Astrocyte of the cerebellum (primary cell): ENCODE measurements around the gene CFAP210.
"Not testable (repeated sequence)": the region's sequence is repeated elsewhere in the genome, so short reads cannot be mapped to it uniquely, and the experiment has no call there.

ENCODE experiments used
- DNase-seq: peaks from one replicate; pipeline ENCODE4 v3.0.0-alpha.2; 2011; ENCODE audit warnings: low read depth
- H3K4me3 ChIP-seq: 2 replicates; pipeline ENCODE4 v1.5.1; 2011; ENCODE audit warnings: mild to moderate bottlenecking, low read depth, low read length, moderate library complexity
- in situ Hi-C: cut with HindIII; loops from 2 replicates; pipeline ENCODE4 v1.10.0; 2017; ENCODE audit warnings: low sequenced_read_pairs
- TF ChIP-seq, protein P1 (sequence below): IDR thresholded peaks from 2 replicates; pipeline ENCODE4 v1.5.1; 2012; ENCODE audit warnings: low read length, low read depth, moderate library complexity, mild to moderate bottlenecking; ENCODE audit errors: missing control alignments

CFAP210 gene

DNA sequence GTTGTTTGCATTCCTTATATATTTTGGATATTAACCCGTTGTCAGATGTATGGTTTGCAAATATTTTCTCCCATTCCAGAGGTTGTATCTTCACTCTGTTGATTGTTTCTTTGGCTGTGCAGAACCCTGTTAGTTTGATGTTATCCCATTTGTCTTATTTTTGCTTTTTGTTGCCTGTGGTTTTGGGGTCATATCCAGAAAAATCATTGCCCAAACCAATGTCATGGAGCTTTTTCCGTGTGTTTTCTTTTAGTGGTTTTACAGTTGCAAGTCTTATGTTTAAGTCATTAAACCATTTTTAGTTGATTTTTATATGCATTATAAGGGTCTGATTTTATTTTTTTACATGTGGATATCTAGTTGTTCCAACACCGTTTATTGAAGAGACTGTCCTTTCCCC, 74.3 kb downstream of the CFAP210 start:
- in situ Hi-C loops, result no loop called here
- TF ChIP-seq, protein P1, sequence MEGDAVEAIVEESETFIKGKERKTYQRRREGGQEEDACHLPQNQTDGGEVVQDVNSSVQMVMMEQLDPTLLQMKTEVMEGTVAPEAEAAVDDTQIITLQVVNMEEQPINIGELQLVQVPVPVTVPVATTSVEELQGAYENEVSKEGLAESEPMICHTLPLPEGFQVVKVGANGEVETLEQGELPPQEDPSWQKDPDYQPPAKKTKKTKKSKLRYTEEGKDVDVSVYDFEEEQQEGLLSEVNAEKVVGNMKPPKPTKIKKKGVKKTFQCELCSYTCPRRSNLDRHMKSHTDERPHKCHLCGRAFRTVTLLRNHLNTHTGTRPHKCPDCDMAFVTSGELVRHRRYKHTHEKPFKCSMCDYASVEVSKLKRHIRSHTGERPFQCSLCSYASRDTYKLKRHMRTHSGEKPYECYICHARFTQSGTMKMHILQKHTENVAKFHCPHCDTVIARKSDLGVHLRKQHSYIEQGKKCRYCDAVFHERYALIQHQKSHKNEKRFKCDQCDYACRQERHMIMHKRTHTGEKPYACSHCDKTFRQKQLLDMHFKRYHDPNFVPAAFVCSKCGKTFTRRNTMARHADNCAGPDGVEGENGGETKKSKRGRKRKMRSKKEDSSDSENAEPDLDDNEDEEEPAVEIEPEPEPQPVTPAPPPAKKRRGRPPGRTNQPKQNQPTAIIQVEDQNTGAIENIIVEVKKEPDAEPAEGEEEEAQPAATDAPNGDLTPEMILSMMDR, result no peak
- no peak overlapping the region for H3K4me3 ChIP-seq
- DNase-seq, result peak; percentile 56

DNA sequence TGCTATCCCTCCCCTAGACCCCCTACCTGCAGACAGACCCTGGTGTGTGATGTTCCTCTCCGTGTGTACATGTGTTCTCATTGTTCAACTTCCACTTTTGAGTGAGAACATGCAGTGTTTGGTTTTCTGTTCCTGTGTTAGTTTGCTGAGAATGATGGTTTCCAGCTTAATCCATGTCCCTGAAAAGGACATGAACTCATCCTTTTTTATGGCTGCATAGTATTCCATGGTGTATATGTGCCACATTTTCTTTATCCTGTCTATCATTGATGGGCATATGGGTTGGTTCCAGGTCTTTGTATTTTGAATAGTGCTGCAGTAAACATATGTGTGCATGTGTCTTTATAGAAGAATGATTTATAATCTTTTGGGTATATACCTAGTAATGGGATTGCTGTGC, 78.2 kb downstream of the CFAP210 start:
- H3K4me3 ChIP-seq, in situ Hi-C loops, DNase-seq: not testable (repeated sequence)

DNA sequence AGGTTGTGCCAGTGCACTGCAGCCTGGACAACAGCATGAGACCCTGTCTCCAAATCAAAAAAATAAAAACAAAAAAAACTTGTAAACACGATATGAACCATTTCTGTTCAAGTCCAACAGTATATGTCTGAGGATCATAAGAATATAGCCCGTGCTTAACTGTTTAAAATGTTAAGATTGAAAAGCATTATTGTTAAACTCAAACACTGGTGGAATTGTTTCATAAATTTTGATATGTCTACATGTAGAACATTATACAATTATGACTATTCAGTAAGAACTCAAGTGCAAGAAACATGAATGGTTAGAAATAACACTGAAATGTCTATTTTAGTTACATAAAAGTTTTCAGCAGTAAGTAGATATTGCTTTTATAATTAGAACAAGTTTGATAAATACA, 80.3 kb downstream of the CFAP210 start:
- in situ Hi-C loops, result no loop called here
- no peak overlapping the region for H3K4me3 ChIP-seq
- TF ChIP-seq, protein P1, result no peak
- DNase-seq, result no peak

DNA sequence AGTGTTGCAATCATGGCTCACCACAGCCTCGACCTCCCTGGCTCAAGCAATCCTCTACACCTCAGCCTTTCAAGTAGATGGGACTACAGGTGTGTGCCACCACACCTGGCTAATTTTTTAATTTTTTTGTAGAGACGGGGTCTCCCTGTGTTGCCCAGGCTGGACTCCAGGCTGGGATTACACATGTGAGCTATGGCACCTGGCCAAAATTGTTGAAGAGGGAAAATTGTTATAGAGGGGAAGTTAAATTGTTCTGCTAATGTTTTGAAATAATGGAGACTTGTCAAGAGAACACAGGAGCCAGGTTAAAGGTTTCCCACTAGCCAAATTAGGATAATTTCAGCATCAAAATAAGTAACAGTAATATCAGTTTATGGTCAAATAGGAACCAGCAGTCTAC, 84.9 kb downstream of the CFAP210 start:
- no peak overlapping the region for H3K4me3 ChIP-seq
- DNase-seq, result no peak
- in situ Hi-C loops, result no loop called here
- TF ChIP-seq, protein P1, result no peak

DNA sequence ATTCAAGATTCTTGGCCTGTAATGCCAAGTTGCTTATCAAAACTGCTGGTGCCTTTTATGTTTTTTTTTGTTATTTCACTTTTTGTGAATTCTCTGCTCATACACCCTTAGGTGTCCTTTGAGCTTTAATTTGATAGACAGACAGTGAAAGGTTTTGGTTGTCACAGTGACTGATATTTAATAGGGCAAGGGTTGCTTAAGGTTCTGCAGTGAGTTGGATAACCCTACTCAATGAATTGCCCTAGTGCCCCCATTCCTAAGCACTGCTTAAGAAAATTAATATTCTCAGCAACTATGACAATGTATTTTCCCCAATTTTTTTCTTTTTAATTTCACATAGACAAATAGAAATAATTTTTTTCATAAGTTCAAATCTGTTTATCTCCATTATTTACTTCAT, 94.6 kb downstream of the CFAP210 start:
- H3K4me3 ChIP-seq, result no peak overlapping the region
- DNase-seq, result no peak
- TF ChIP-seq, protein P1, result no peak
- in situ Hi-C loops, result no loop called here

DNA sequence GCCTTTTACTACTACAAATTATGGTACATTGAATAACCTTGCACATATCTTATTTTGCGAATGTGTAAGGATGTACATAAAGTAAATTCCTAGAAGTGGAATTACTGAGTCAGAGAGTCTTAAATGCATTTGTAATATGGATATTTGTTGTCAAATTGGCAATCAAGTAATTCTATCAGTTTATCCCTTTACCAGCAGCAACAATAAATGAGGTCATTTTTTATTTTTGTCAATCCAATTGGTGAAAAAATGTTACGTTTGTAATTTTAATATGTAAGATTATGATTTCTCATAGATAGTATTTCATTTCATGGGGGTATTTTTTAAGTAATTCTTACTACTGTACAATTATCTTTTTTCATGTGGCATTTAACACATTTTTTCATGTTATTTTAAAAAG, 95.2 kb downstream of the CFAP210 start:
- no peak for DNase-seq
- no peak overlapping the region for H3K4me3 ChIP-seq
- TF ChIP-seq, protein P1, result no peak
- in situ Hi-C loops, result no loop called here

DNA sequence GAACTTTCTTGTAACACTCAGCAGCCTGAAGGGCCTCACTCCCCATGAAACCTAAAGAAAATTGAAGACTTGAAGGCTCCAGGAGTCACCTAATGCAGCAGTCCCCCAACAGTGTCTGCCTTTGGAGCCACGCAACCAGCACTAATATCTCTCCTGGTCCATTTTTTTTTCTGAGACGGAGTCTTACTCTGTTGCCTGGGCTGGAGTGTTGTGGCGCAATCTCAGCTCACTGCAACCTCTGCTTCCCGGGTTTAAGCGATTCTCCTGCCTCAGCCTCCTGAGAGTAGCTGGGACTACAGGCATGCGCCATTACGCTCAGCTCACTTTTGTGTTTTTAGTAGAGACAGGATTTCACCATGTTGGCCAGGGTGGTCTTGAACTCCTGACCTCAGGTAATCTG, 97.7 kb downstream of the CFAP210 start:
- in situ Hi-C loops, H3K4me3 ChIP-seq, DNase-seq: not testable (repeated sequence)
